Stimulated activated CD8-positive, alpha-beta memory T cell treated with anti-CD3 and anti-CD28 coated beads, Interleukin-15, amount 100 ng/mL, for 1 hour (primary cell): Measurements from ENCODE around the gene CDS2.
A peak's percentile ranks its signal among the peaks of the same experiment; 100 is the strongest.

Experiments used
- DNase-seq: peaks from one replicate; pipeline ENCODE4 v3.0.0-alpha.2; 2020; ENCODE audit warnings: low read depth

Gene CDS2

GRCh38 chr20:5181958-5182357 is 55.1 kb downstream of the CDS2 start:
- no peak for DNase-seq

- DNase-seq = no peak
Measured at GRCh38 chr20:5182615-5183254, 55.9 kb downstream of the CDS2 start.

DNA sequence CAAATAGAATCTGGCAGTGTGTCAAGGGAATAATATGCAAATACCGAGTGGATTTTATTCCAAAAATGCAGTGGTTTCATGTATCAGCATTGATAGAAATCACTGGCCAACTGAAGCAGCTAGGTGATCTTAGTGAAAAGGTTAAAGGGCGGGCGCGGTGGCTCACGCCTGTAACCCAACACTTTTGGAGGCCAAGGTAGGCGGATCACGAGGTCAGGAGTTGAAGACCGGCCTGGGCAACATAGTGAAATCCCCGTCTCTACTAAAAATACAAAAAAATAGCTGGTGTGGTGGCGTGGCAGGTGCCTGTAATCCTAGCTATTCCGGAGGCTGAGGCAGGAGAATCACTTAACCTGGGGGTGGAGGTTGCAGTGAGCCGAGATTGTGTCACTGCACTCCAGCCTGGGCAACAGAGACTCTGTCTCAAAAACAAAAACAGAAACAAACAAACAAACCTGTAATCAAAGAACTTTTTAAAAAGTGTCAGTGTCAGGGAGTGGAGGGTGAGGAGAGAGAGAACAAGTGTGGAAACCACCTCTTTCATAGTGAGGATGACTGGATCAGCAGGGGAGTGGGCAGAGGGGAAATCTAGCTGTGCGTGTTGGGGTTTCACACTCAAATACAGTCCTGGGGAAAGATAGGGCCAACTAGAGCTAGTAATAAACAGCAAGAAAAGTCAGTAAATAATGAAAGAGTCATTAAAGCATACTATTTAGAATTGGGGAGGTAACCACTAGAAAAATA is 57.1 kb downstream of the CDS2 start:
- DNase-seq = no peak

GRCh38 chr20:5184684-5185083 is 57.9 kb downstream of the CDS2 start:
- no peak for DNase-seq

GRCh38 chr20:5187122-5187521 is 60.3 kb downstream of the CDS2 start:
- DNase-seq = no peak

DNA sequence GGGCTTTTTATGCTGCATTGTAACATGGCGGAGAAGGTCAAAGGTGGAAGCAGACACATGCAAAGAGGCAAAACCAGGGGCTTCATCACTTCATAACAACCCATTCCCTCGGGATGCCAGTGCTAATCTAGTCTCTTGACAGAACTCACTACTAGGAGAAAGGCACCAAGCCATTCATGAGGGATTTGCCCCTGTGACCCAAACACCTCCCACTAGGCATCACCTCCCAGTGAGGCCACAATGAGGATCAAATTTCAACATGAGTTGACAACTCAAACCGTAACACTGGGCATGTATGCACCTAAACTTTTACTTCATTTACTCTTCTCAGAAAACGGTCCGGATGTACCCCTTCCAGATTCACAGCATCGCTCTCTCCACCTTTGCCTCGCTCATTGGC is 61.9 kb downstream of the CDS2 start:
- DNase-seq = no peak

- DNase-seq = no peak
Measured at GRCh38 chr20:5189917-5190316, 63.1 kb downstream of the CDS2 start.

DNA sequence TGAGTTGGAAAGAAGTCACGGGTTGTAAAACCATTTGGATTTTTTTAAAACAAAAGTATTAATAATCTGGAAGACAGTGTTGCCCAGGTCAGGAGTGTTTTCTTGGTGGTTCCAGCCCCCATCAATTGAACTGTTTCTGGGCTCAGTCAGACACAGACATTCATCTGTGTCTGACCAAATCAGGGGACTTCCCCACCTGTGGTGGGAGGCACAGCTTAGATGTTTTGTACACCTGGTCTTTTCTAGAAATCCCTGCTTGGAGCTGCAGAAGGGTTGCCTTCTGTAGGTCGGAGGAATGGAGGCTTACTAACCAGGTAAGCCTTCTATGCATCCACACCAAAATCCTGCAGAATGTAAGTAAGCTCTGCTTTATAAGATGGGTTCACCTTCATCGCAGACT is 63.6 kb downstream of the CDS2 start:
- DNase-seq = no peak

DNA sequence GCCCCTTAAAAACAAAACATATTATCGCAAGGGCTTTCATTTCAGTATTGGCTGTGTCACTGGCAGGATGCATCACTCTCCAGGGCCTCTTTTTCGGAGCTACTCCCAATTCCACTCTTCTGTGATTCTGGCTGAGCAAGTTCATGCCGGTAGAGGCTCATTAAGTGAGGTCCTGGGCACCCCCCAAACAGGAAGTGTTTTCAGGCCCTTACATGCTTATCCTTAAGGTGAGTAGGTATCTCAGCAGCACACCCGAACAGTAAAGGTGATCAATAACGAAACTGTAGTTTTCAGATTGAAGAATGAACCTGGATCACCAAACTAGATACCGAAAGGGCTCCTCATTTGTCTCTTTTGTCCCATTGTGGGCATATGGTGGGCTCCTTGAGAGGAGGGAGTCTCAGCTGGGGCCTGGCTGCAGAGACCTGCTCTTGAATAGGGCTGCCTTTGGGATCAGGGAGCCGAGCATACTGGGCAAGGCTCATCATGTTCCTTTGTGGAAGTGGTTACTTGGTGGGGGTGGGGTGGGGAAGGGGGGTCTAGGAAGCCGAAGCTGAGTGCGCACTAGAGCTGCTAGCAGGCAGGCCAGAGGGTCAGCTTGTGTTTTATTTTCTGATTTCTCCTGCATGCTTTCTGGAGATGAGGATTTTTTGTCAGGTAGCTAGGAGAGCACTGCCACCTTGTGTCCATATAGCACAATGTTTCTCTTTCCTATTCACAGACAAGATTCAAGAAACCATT is 65.2 kb downstream of the CDS2 start:
- DNase-seq = no peak

DNA sequence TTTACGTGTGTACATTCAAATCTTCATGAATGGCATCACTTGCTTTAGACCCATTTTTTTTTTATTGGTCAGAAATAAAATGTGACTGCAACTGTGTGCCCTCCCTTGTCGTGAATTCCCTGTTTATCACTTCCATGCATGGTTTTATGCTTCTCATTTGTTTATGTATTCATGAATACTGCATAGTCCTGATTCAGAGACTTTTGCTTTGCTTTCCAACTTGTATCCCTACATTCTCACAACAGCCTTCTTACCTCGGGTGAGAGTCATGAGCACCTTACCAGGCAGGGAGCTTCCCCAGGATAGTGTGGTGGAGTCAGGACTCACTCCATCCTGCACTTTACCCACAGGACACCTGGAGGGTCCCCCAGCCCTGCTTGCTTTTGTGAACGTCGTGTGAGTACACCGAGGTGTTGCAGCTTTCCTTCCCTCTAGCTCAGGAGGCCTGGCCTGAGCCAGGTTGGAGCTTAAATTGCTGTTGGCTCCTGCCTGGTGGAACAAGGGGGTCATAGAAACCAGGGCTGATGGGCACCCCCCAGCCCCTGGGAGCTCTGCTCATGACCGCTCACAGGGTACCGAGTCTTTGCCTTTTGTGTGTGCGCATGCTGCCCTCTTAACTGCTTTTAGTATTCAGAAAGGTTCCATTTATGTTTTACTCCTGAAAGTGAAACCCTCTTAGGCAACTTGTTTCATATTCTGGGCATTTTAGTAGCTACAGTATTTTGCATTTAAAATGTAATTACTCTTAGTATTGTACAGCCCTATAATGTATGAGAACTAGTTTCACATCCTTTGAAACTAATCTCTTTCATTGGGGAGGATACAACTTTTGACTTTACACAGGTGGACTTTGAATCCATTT is 66.0 kb downstream of the CDS2 start:
- no peak for DNase-seq

- no peak for DNase-seq
Measured at GRCh38 chr20:5195655-5196054, 68.8 kb downstream of the CDS2 start.

DNA sequence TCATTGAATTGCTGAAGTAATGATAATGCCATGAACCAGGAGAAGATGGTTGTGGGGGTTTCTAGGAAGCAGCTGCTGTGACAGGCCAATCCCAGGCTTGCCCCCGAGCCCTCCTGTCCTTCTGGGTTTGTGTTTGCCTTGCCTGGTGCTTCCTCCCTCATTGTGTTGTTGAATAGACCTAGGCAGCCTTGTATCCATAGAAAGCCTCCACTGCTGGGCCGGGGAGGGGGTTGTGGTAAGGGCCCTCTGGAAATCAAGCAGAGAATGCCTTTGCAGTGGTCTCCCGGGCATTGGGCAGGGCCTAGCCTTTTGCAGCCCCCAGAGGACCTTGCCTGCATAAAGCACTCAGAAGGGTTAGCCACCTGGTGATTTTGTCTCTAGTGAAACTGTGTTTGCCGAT is 69.3 kb downstream of the CDS2 start:
- no peak for DNase-seq

GRCh38 chr20:5197270-5197827 is 70.5 kb downstream of the CDS2 start:
- no peak for DNase-seq

- DNase-seq = no peak
Measured at GRCh38 chr20:5197847-5198650, 71.2 kb downstream of the CDS2 start.

DNA sequence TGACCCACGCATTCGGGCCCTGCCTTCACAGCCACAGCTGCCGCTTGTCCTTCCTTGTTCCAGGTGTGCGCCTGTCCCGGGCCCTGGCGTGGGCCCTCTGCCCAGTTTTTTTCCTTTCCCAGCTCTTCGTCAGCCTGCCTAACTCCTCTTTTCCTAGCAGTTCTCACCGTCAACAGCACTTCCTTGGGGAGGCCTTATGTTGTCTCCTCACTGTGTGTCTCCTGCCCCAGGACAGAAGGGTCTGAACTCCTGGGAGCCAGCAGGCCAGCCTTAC is 71.8 kb downstream of the CDS2 start:
- DNase-seq = no peak

DNA sequence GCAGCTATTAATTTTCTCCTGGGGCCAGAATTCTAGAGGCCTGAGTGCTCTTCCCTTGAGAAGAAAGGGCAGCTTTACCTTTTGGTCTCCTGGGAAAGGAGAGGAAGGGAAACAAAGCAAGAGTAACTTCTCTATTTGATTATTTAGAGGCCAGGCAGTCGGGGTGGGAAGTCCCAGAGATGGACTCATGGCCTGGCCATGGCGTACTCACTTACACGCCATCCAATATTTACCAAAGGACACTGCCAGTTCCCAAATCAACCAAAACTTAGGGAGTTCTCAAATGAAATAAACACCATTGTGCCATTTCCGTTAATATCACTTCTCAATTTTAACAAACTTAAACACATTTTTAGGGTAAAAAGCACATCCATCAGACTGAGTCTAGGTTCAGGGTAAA is 76.6 kb downstream of the CDS2 start:
- DNase-seq = no peak

DNA sequence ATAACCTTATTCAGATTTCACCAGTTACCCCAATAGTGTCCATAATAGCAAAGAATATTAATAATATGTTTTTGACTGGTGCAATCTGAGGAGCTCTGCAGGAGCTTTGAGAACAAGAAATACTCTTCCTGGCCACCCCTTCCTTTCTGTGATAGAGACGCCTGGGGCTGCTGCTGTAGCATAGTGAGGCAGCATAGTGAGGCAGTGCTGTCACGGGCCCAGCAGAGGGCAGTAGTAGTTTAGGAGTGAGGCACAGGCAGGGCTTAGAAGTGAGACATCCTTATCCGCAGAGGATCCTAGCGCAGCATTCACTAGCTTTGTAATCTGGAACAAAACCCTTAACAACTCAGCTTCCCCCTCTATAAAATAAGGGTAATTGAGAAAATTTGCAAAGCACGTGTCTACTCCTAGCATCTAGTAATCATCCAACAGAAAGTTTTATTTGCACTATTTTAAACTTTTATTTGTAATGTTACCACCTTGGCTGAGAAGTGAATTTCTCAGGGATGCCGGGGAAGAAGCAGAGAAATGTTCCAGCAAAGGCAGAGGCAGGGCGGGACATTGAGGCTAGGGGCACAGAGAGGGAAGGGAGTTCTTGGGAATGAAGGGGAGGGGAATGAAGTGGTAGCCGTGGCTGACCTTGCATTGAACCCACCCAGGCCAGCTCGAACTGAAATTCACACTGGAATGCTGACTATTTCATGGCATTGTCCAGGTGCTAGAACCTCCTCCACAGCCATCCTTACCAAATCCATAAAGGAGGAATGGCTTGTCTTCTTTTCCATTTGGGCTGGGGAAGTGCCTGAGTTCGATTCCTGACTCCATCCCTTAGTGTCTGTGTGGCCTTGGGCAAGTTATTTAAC is 78.8 kb downstream of the CDS2 start:
- DNase-seq = peak; percentile 49

DNA sequence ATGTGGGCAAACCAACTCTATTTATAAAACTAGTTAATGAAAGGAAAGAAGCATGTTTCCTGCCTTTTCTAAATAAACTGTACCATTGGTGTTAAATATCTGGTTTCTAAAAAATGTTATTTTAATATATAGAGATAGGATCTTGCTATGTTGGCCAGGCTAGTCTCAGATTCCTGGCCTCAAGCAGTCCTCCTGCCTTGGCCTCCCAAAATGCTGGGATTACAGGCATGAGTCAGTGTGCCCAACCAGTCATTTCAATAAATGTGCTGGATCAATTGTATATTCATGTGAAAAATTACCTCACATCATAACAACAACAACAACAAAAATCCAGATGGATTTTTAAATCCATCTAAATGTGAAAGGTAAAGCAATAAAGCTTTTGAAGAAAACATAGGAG is 80.3 kb downstream of the CDS2 start:
- DNase-seq = no peak

DNA sequence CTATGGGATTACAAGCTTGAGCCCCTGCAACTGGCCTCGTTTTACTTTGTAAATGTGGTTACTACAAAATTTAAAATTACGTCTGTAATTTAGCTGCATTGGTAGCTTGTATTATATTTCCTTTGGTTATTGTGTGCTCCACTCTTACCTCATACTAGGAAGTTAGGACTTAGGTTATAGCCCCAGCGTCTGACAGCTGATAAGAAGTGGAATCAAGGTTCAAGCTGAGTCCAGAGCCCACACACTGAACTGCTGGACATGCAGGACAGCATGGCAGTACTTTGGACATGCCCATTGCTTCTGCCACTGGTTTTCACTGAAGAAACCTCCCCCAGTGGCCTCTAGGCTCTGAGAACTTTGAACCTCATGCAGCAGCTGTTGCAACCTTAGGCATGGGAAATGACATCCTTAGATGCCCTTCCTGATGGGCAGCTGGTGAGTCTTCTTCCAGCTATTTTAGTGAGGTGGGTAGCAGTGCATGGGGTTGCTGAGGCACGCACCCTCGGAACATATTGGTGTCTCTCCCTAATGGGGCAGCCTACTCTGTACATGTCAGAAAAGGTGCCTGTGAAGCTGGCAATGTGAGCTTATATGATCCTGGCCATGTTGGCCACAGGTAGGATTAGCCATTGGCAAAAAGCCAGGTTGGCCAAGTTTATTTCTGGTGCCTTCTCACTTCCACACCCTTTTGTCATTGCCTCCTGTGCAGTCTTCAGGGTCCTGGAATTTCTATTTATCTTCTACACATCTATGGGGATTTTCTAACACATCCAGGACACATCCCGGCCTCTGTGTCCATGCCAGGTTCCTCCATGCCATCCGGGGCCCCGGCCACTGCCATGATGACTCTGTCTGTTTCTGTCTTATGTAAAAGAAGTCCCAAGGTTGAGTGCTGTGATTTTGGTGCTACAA is 85.3 kb downstream of the CDS2 start:
- no peak for DNase-seq
